A172 (cell line): Measurements from ENCODE around the gene ADGRB3. TPM values are rescaled to one million over a fixed set of nuclear protein-coding genes. Genes with fewer than 3 reads are reported as not detected.

Experiments used
- DNase-seq: peaks from one replicate; pipeline ENCODE4 v3.0.0-alpha.2; 2015; ENCODE audit warnings: low spot score
- total RNA-seq: library from RNA; depleted of rRNA; stranded (reverse); fragments of >200 nt; shearing (Covaris generic); gene quantifications from 2 replicates; pipeline ENCODE4 v1.2.3, GENCODE V29; 2014; rRNA removed

ADGRB3 gene
- total RNA-seq, result not detected in 2 replicates

DNA sequence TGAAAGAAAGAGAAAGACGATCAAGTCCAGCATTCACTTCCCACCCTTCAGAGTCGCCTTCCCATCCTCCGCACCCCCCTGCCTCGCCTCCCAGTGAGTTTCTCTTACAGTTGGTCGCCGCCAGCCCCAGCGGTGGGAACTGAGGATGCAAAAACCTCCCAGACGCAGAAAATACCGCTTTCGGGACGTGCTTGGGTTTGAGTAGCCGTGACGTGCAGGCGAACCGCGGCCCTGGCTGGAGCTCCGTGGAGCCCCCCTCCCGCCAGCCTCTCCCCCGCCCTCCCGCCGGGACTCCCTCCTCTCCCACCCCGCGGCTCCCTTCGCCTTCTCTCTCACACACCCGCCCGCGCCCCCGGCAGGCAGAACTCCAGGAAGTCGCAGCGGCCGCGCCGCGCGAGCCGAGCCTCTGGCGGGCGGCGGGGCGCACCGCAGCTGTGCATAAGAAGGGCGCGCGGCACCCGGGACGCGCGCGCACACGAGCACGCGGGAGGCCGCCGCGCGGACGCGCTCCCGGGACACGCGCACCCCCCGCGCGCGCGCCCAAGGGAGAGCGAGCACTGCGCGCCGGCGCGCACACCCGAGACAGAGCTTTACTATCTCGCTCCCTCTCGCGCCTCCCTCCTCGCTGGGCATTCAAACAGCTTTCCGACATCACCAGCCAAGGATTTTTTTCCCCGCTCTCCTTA is at the start of gene ADGRB3:
ADGRB3 (plus strand) TSS at position 557 of the 686 bp plus-strand sequence. CDS start 3,394 bp downstream, outside the sequence.
- DNase-seq, result peak; percentile 27

DNA sequence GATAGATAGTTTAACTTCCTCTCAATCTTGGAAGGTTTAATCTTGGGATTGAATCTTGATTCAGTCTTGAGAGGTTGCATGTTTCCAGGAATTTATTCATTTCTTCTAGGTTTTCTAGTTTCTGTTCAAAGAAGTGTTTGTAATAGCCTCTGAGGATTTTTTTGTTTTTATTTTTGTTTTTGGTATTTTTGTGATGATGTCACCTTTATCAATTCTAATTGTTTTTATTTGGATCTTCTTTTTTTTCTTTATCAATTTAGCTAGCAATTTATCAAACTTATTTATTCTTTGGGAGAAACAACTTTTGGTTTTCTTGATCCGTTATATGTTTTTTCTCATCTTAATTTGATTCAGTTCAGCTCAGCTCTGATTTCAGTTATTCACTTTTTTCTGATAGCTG is 41.5 kb upstream of the ADGRB3 start:
- DNase-seq, result no peak

DNA sequence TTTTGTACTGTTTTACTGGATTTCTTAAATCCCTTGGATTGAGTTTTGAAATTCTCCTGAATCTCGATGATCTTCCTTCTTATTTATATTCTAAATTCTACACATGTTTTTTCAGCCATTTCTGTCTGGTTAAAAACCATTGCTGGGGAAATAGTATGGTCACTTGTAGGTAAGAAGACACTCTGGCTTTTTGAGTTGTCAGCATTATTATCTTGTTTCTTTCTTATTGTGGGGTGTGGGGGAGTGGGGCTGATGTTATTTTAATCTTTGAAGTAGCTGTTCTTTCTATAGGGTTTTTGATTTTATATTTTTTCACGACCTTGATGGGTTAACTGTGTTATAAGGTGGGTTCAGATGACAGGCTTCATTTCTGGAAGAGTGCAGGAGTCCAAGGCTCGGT is 37.4 kb upstream of the ADGRB3 start:
- no peak for DNase-seq

DNA sequence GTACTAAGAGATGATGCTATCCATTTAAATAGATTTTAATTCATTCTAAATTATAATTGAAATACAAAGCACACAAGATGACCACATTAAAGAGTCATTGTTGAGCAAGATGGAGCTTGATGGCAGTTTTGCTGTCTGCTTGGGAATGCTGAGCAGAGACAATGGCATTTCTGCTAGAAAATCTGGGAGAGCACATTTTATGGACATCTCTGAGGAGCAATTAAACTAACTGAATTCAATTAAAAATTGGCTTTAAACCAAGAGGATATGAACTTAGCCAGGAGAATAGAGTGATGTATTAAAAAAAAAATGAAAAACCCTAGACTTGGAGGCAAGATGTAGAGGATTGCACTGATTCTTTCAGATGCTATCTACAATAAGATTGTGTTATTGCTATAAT is 19.1 kb upstream of the ADGRB3 start:
- DNase-seq, result no peak

DNA sequence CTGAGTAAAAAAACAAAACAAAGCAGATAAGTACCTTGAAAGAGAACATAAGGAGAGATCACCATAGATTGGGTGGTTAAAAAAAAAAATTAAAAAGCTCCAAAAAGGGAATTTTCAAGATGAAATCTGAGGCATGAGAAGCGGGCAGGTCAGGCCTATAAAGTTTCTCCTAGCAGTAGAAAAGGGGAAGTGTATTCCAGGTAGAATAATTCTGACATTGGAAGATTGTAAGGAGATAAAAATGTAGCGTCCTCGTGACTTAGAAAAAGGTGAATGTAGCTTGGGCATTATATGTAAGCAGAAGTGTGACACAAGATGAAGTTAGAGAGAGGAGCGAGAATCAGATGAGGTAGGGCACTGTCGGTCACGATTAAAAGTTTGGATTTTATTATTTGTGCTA is 9.1 kb upstream of the ADGRB3 start:
- DNase-seq, result no peak

DNA sequence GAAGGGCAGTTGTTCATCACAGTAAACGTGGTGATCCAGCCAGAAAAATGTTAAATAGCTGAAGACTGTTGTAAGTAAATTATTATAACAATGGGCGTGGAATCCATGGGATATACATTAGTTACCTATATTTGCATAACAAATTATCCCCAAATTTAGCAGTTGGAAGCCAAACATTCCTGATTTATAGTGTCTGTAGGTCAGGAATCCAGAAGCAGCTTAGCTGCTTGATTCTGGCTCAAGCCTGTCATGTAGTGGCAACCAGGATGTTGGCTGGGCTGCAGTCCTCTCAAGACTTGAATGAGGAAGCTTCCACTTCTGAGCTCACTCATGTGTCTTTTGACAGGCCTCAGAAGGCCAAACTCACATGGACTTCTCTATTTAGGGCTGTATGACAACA is 6.9 kb upstream of the ADGRB3 start:
- no peak for DNase-seq

DNA sequence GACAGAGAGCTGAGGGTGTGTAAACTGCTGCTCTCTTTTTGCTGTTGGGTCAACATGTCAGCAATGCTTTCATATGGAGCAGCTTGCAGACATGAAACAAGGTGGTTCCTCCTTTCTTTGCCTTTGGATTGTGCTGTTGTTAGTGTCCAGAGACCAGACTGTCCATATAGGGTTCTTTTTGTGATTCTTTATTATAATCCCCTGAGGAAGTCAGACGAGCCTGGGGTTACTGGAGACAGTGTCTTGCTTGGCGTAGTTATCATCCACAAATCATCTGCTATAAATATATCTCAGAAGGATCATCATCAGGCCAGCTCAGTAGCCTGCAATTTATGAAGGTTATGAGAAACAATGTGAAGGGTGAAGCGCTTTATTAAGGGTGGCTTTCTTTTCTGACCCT is 2.3 kb upstream of the ADGRB3 start:
- no peak for DNase-seq

DNA sequence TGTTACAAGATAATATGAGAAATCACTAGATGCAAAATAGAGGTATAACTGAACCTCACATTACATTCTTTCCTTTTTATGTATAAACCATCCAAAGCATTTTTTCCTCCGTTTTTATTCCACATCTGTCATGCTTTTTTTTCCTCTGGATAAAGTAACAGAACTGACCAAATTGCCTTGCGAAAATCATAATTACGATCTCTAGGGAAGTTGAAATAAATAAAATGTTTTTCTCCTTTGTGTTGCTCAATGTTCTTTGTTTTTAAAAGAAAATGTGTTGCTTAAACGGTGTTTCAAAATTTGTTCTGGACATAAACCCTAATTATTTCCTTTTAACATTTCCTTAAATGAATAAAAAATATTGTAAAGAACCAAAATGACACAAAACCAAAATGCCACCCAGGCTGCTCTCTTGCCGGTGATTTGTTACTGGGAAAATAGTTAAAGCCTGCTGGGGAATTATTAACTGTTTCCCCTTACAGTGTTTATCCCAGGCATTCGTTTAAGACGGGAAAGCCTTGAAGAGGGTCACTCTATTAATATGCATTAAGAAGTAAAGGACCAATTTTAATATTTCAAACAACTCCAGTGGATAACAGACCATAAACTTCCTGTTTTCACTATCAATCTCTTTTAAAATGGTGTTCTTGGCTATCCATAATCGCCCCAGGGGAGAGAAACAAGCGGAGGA is 1.7 kb upstream of the ADGRB3 start:
- no peak for DNase-seq

DNA sequence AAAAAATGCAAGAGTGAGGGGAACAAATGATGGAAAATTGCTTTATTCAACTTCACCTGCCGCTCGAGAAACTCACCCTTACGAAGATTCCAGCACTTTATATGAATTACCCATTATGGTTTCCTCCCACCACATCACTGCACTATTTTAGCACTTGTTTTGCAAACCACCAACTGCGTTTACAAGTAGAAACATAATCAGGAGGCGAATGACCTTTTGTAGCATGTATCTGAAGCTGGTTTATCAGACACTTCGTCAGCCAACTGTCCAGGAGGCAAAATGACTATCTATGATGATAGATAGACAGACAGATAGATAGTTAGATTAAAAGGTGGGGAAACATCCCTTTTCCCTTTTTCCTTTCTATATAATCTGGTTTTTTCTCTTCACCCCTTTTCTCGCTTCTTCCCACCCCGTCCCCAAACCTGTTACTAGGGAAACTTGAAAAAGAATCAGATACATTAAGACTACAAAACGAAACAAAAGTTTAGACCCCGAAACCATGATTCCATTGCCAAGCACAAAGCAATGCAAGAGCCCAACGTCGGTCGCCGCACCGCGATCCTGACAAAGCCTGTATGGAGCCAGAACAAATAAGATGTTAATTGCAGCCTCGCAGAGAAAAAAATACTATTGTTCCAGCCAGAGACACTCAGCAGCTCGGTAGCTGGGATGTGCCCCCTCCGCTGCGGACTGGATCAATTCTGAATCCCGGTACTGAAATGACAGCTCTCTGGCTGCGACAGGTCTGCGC is 933 bp upstream of the ADGRB3 start:
- no peak for DNase-seq

DNA sequence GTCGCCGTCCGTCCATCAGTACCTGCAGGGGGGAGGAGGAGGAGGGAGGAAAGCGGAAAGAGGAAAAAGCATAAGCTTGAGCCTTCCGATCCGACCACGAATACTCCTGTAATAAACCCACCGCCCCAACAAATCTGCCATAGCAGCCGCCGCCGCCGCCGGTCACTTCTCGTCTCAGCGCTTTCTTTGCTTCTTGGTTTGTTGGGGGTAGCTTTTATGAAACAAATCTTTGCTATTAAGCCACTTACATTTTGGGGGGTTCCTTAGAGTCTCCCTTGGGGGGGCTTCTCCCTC is 277 bp downstream of the ADGRB3 start:
- no peak for DNase-seq

DNA sequence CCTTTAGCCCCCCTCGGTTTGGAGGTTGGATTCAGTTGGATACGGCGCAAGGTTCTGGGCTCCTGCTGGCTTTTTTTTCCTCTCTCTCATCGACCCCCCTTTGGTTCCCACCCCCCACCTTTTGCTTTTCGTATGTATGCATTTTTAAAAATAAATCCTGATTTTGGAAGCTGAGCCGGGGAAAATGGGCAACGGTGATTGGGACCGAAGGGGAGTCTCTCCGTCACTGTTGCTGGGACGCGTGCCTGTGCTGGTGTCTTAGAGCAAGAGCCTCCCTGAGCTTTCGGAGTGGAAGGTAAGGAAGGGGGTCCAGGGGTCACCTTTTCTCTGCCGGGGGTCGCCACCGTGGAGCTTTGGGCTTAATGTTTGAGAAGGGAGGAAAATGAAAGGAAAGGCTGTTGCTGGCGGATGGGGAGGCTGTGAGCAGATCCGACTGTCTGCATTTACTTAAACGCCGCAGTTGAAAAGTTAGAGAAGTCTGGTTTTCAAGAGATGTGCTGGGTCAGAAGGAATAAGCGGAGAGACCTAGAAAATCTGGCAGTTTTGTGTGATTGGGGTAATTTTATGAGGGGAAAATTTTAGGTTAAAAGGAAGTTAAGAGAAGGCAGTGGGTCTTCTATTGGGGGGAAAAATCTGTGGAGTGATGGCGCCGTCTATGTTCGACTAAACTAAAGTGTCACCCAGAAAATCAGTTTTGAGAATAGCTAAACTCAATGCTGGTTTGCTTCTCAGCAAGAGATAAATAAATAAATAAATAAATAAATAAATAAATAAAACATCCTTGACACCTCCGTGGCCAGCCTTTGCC is 828 bp downstream of the ADGRB3 start:
- no peak for DNase-seq

DNA sequence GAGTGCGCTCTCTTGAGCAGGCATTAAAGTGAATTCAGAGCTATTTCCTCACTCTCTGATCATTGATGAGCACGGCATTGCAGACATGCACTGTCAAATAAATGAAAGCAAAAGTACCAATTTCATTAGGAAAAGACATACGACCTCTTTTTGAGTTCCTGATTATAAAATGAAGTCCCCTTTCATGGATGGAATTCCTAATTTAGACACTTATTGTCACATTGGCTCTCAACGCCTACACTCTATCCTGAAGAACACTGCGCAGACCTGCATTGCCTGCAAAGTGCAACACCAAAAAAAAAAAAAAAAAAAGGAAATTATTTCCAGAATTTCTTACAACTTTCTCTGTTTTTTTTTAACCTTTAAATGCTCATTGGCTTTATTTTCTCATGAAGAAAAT is 1.6 kb downstream of the ADGRB3 start:
- no peak for DNase-seq

DNA sequence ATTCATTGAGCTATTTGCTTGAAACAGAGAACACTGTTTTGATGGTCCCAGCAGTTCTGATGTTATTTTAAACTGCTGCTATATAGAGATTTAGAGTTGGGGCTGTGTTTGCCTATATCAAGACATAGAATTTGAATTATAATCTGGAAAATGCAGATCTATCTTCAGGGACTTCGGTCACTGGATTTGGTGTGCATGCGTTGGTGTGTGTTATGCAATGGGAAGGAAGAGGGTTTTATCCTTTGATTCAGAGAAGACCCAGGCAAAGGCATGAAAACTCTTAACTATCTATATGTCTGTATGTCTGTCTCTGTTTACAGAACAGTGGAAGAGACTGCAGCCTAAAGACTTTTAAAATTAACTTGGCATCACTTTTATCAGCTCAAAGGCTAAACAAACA is 2.0 kb downstream of the ADGRB3 start:
- DNase-seq, result no peak

DNA sequence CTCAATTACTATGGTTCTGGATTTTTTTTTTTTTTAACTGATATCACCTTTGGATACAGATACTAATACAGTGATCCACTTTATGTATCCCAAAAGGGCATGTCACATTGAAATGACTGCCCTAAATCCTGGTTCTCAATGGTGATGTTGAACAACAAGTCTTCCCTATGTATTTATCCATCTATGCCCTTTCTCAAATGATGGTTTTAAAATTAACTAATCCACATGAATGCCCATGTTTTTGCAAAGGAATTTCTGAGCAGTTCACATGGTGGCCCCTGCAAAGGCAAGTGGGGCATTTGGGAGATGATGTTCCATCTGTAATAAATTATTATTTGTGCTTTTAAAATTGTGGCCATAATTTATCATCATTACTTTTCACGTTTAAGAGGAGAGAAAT is 2.7 kb downstream of the ADGRB3 start:
- no peak for DNase-seq

DNA sequence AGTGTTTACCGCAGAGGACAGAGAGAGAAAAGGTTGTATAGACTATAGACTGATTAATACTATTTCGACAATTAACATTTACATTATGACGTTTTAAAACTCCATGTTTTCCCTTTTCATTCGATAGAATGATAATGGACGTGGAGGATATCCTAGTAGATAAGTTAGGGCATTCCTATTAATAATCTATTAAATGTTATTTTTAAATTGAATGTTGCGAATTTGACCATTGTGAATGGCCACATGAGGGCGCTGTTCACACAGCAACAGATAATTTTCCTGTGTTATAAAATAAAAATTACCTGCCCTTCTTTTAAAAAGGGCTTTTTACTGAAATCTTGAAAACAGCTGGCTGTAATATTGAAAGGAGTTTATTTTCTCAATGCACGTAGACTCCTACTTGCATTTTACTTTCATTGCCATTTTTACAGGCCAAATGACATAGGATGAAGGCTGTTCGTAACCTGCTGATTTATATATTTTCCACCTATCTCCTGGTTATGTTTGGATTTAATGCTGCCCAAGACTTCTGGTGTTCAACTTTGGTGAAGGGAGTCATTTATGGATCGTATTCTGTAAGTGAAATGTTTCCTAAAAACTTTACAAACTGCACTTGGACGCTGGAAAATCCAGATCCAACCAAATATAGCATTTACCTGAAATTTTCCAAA is 3.3 kb downstream of the ADGRB3 start:
- DNase-seq, result no peak

DNA sequence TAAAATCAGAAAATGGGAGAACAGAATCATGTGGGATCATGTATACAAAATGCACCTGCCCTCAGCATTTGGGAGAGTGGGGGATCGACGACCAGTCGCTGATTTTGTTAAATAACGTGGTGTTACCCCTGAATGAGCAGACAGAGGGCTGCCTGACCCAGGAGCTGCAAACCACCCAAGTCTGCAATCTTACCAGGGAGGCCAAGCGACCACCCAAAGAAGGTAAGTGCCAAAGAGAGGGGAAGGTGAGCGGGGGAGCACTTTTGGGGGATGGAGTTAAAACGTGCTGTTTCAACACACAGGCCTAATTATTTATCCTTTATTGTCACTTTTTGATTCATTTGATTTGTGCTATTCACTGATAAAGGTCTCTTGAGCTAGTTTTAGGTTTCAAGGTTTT is 4.1 kb downstream of the ADGRB3 start:
- DNase-seq, result no peak

DNA sequence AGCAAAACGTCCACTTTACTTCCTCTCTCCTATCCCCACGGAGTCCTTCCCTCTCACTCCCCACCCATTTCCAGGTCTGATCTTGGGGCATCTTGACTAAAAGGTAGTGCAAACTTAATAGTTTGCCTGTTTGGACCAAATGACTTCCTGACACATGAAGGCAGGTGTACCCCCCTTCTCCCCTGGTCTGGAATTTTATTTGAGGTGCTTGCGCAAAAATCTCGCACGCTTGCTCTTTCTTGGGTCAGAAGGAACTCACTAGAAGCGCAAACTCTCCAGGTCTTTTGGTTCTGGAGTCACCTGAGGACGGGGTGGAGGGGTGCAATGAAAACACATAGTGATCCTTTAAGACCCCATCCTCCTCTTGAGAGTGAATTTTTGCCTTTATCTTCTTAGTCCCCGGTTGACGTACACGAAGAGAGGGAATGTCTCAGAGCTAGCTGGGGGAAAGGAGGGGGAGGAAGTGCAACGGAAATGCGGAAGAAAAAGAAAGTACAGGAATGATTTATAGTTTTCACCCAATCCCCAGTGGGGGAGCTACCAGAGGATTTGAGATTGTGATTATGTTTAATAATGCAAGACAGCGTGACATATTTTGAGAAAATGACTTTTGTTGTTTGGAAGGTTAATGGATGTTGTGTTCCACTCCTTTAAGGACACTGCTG is 4.9 kb downstream of the ADGRB3 start:
- no peak for DNase-seq

DNA sequence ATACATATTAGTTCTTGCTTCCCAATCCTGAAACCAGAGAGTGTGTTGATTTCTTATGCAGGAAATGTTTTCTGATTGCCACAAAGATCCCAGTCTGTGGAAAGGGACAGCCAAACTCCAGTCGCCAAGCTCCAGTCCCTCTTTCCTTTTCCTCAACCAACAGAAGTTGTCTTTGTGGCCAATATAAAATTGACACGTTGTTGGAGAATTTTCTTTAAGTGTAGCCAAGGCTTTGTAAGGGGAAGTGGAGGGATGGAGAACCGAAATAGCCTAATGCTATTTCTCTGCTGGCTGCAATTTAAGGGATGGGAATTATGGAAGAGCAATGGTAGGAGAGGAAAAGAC is 5.4 kb downstream of the ADGRB3 start:
- DNase-seq, result no peak

DNA sequence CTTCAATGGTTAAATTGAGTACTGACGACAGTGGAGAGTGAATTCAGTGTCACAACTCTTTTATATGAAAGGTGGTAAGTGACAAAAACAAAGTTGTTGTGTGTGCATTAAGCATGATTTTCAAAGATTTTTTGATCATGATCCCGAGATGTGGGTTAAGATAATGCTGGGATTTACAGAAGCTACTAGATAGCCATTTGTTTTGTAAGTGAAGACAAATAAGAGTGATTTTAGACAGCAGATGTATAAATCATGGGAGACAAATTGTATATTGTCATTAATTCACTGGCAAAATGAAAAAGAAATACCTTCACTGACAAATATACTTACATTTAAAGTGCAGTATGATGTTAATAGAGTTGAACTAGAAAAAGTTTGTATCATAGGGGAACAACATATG is 6.1 kb downstream of the ADGRB3 start:
- no peak for DNase-seq

DNA sequence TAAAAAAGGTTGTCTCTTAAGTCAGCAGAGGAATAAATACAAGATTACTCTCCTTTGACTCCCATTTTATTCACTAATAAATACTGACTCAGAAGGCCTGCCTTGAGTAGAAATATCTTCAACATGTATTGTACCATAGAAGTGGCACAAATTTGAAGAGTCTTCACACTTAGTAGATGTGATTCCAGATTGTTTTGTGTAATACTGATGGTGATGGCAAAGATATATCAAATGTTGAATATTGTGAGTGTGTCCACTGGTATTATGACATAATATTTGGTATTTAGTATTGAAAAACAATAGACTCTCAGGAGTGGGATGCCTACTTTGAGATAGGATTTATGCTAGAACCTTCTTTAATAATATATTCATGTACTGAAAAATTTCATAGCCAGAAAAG is 7.0 kb downstream of the ADGRB3 start:
- DNase-seq, result no peak

DNA sequence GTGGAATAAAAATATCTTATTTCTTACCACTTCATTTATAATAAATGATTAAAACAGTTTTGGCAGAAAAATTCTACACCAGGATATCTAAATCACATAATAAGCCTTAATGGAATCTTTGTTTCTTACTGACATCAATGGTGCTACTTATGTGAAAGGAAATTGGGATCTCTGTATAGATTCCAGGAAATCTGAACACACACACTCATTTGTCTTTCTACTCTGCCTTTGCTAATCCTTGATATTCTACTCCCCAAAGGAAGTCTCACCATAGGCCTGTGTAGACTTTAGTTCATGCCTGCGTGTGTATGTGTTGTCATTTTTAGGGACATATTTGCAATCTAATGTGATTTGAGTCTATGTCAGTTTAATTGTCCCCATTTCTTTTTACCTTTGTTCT is 7.9 kb downstream of the ADGRB3 start:
- DNase-seq, result no peak
